HepG2 (cell line): Measurements from ENCODE around the gene TXNIP. TPM values are rescaled to one million over a fixed set of nuclear protein-coding genes. Genes with fewer than 3 reads are reported as not detected.

Experiments
- ATM ChIP-seq: fragments of 450-650 bp; IDR thresholded peaks from 2 replicates; pipeline ENCODE4 v1.7.1; 2017; ENCODE audit warnings: mild to moderate bottlenecking, borderline replicate concordance
- ERF ChIP-seq: IDR thresholded peaks from 2 replicates; pipeline ENCODE4 v1.6.1; 2018; ENCODE audit warnings: missing biosample characterization, missing genetic modification reagents
- HDAC1 ChIP-seq: sonication (generic); formaldehyde crosslinking; IDR thresholded peaks from 2 replicates; pipeline ENCODE4 v1.5.1; 2020; ENCODE audit warnings: mild to moderate bottlenecking, missing genetic modification reagents
- HDAC6 ChIP-seq: fragments of 200-600 bp; sonication (generic); IDR thresholded peaks from 2 replicates; pipeline ENCODE4 v1.7.0; 2017; ENCODE audit warnings: mild to moderate bottlenecking, antibody characterized with exemption, low read length, low read depth
- KDM2A ChIP-seq: sonication (generic); formaldehyde crosslinking; IDR thresholded peaks from 2 replicates; pipeline ENCODE4 v1.4.0; 2020; ENCODE audit warnings: low read depth, missing genetic modification reagents, borderline replicate concordance
- KIAA2018 ChIP-seq: sonication (generic); formaldehyde crosslinking; IDR thresholded peaks from 2 replicates; pipeline ENCODE4 v1.5.0; 2020; ENCODE audit warnings: mild to moderate bottlenecking, missing genetic modification reagents, borderline replicate concordance
- MAFK ChIP-seq, 2 experiments: IDR thresholded peaks in 1 of 2; conservative IDR thresholded peaks in 1 of 2; 2 replicates each; pipeline ENCODE4 v1.6.1; 2011; ENCODE audit warnings: improper control_type of control experiment in 2 of 2, low read length in 2 of 2
- PAF1 ChIP-seq: IDR thresholded peaks from 2 replicates; pipeline ENCODE4 v1.6.1; 2016; ENCODE audit warnings: missing genetic modification reagents, missing compliant biosample characterization
- SAP130 ChIP-seq: IDR thresholded peaks from 2 replicates; pipeline ENCODE4 v1.6.1; 2016; ENCODE audit warnings: low read depth
- ZBTB38 ChIP-seq: sonication (generic); formaldehyde crosslinking; IDR thresholded peaks from 2 replicates; pipeline ENCODE4 v1.5.1; 2020; ENCODE audit warnings: mild to moderate bottlenecking, missing genetic modification reagents
- ZNF609 ChIP-seq: sonication (generic); formaldehyde crosslinking; IDR thresholded peaks from 2 replicates; pipeline ENCODE4 v1.4.0; 2020; ENCODE audit warnings: mild to moderate bottlenecking, missing genetic modification reagents, borderline replicate concordance
- ZNF674 ChIP-seq: sonication (generic); formaldehyde crosslinking; IDR thresholded peaks from 2 replicates; pipeline ENCODE4 v1.5.0; 2020; ENCODE audit warnings: low read depth, mild to moderate bottlenecking, missing genetic modification reagents
- polyA plus RNA-seq, 8 experiments: library from polyadenylated mRNA; depleted of rRNA in 3 of 8; stranded (reverse) in 7 of 8; unstranded in 1 of 8; fragments of >200 nt; fragmentation: Illumina TruSeq in 4 of 8; extraction: Trizol in 4 of 8; gene quantifications; 2 replicates each; pipeline versions ENCODE4 v1.2.1 to v1.2.3, GENCODE V29; 2011 to 2016; ENCODE audit warnings: low read depth in 4 of 8, missing spikeins in 1 of 8, mixed read lengths in 1 of 8; ENCODE audit not compliant: insufficient read depth in 1 of 8
- total RNA-seq, 5 experiments: library from RNA; depleted of rRNA; stranded (reverse); fragments of >200 nt; fragmentation: Illumina TruSeq; extraction: Trizol; gene quantifications; 2 replicates each; pipeline ENCODE4 v1.2.3, GENCODE V29; 2016; ENCODE audit warnings: low read depth in 1 of 5

Gene TXNIP
- total and polyA plus RNA-seq, 2 of the 13 experiments (the other 11 are each of a cell fraction or from before 2014, with no cell fraction given) = 24.4 to 237 TPM

GRCh38 chr1:145994391-145995120 is 1.8 kb downstream of the TXNIP start (continued):
- TF ChIP-seq ZNF609 (no peak), ATM (no peak), MAFK (conservative IDR thresholded peaks at IDR 0.05 in 1 of 2, IDR thresholded peaks at IDR 0.05 in 1 of 2; ENCODE audit: low read length in 2 of 2) (0 out of 4 replicates have a peak, but pooled peaks have one; percentile 5 to 15), ZBTB38 (CRISPR knock-in tag) (peak; percentile 46; the same call in 1 of the 2 replicates), KDM2A (CRISPR knock-in tag) (0 out of 2 replicates have a peak, but pooled peaks have one; percentile 32), HDAC6 (0 out of 2 replicates have a peak, but pooled peaks have one; percentile 6), ZNF674 (no peak), ERF (CRISPR knock-in tag) (0 out of 2 replicates have a peak, but pooled peaks have one; percentile 18), PAF1 (CRISPR knock-in tag) (peak; percentile 93; the same call in 1 of the 2 replicates), KIAA2018 (CRISPR knock-in tag) (no peak), HDAC1 (CRISPR knock-in tag) (peak; percentile 12; the same call in 1 of the 2 replicates), SAP130 (peak; percentile 8; the same call in 1 of the 2 replicates)
